Ascending aorta (tissue), 2 donors: Measurements from ENCODE around the gene SOX5. TPM values are rescaled to one million over a fixed set of nuclear protein-coding genes. Genes with fewer than 3 reads are reported as not detected.
"Not testable (repeated sequence)": the region's sequence is repeated elsewhere in the genome, so short reads cannot be mapped to it uniquely, and the experiment has no call there.

Experiments used
- DNase-seq, 2 donors: peaks; one replicate each; pipeline ENCODE4 v3.0.0-alpha.2; 2019; ENCODE audit warnings: low spot score in 2 of 2
- H3K27ac ChIP-seq, 2 donors: fragments of 200-600 bp; sonication (generic); one replicate each; pipeline ENCODE4 v1.5.1; 2016 to 2017; ENCODE audit warnings: mild to moderate bottlenecking in 1 of 2
- H3K27me3 ChIP-seq: fragments of 200-600 bp; sonication (generic); one replicate; pipeline ENCODE4 v1.5.1; 2017
- H3K36me3 ChIP-seq, 2 donors: fragments of 200-600 bp; sonication (generic); one replicate each; pipeline ENCODE4 v1.5.1; 2016
- H3K4me1 ChIP-seq, 2 donors: fragments of 200-600 bp; sonication (generic); one replicate each; pipeline ENCODE4 v1.5.1; 2016 to 2017; ENCODE audit warnings: mild to moderate bottlenecking in 1 of 2
- H3K4me3 ChIP-seq, 2 donors: fragments of 200-600 bp; sonication (generic); one replicate each; pipeline ENCODE4 v1.5.1; 2016 to 2017; ENCODE audit warnings: mild to moderate bottlenecking in 1 of 2
- H3K9me3 ChIP-seq, 2 donors: fragments of 200-600 bp; sonication (generic); one replicate each; pipeline ENCODE4 v1.5.1; 2016
- CTCF ChIP-seq, 3 experiments: fragments of 200-600 bp in 2 of 3; fragments of 450-650 bp in 1 of 3; sonication (generic) in 2 of 3; IDR thresholded peaks; one replicate each; pipeline ENCODE4 v1.5.1; 2016 to 2019; ENCODE audit warnings: antibody characterized with exemption in 3 of 3, mild to moderate bottlenecking in 1 of 3, moderate library complexity in 1 of 3
- intact Hi-C: fragments of 100-400 bp; cut with DNase I; formaldehyde crosslinking; loops from one replicate; pipeline ENCODE4 v1.15.1; 2023
- total RNA-seq: library from RNA; depleted of rRNA; stranded (reverse); fragments of >200 nt; gene quantifications from one replicate; pipeline ENCODE4 v1.1.0, GENCODE V29; 2016

SOX5 gene
- total RNA-seq, 1 donor from 2014 or later, result 18.2 TPM

GRCh38 chr12:23885394-23885793 is 64.1 kb downstream of the SOX5 start:
- no peak overlapping the region for H3K27ac ChIP-seq
- DNase-seq, result no peak
- H3K27me3 ChIP-seq, result no peaks in the 10 kb centered on the region
- H3K36me3 ChIP-seq, result no peaks in the 10 kb centered on the region
- no peak overlapping the region for H3K4me3 ChIP-seq
- intact Hi-C loops, result no loop called here
- TF ChIP-seq CTCF (IDR thresholded peaks at IDR 0.05), result no peak
- peaks cover 0 to 4% of the 10 kb centered on the region in 2 donors for H3K4me1 ChIP-seq
- no peaks in the 10 kb centered on the region for H3K9me3 ChIP-seq

DNA sequence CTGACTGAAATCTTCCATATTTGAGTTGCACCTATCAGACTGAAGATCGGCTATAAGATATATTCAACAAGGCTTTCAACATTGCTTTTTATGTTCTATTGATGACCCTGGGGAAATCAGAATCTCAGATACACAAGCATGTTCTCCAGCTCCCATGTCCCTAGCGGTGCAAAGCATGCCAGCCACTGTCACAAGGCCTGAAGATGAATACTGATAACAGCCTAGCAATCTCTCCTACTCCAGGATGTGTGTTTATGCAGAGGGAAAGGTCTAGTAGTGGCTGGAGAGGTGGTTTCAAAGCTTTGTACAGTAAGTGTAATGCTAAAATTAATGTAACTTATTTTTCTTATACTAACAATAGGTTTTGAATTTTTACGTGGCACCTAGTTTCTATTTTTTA is 64.6 kb downstream of the SOX5 start:
- no peak for TF ChIP-seq CTCF (IDR thresholded peaks at IDR 0.05)

DNA sequence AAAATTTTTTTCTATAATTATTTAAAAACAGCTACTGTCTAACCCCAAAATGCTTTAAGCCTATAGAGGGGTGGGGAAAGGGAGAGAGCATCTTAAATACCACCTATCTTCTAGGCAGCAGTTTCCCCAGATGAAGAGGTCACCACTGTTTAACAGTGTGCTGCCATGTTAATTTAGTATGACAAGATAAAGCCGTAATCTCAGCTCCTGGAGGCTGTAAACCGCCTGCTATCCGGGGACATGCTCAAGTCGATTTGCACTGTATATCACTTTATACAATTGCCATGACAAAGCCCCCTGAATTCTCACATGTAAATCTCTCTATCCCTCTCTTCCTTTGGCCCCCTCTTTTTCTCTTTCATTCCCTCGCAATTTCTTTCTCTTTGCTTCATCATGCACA is 68.5 kb downstream of the SOX5 start:
- Histone ChIP-seq H3K4me1 (no peaks in the 10 kb centered on the region), H3K27ac (no peak overlapping the region), H3K9me3 (no peaks in the 10 kb centered on the region), H3K36me3 (no peaks in the 10 kb centered on the region), H3K4me3 (no peak overlapping the region), H3K27me3 (no peaks in the 10 kb centered on the region)
- intact Hi-C loops, result no loop called here
- no peak for DNase-seq
- TF ChIP-seq CTCF (IDR thresholded peaks at IDR 0.05), result no peak

More for the DNA sequence above, 64.6 kb downstream of the SOX5 start:
- intact Hi-C loops, result no loop called here
- no peaks in the 10 kb centered on the region for H3K27me3 ChIP-seq
- H3K4me3 ChIP-seq, result no peak overlapping the region
- no peak for DNase-seq
- H3K27ac ChIP-seq, result no peak overlapping the region
- no peaks in the 10 kb centered on the region for H3K9me3 ChIP-seq
- no peaks in the 10 kb centered on the region for H3K36me3 ChIP-seq
- H3K4me1 ChIP-seq, result peaks cover 0 to 4% of the 10 kb centered on the region in 2 donors

DNA sequence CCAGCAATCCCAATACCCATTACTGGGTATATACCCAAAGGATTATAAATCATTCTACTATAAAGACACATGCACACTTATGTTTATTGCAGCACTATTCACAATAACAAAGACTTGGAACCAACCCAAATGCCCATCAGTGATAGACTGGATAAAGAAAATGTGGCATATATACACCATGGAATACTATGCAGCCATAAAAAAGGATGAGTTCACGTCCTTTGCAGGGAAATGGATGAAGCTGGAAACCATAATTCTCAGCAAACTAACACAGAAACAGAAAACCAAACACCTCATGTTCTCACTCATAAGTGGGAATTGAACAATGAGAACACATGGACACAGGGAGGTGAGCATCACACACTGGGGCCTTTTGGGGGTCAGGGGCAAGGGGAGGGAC is 72.9 kb downstream of the SOX5 start:
- H3K36me3 ChIP-seq, H3K4me3 ChIP-seq, DNase-seq, H3K9me3 ChIP-seq, H3K4me1 ChIP-seq, H3K27me3 ChIP-seq, intact Hi-C loops, H3K27ac ChIP-seq: not testable (repeated sequence)

- Histone ChIP-seq H3K36me3 (no peaks in the 10 kb centered on the region), H3K27me3 (no peaks in the 10 kb centered on the region), H3K4me3 (no peak overlapping the region), H3K27ac (no peak overlapping the region), H3K9me3 (no peaks in the 10 kb centered on the region), H3K4me1 (no peaks in the 10 kb centered on the region)
- TF ChIP-seq CTCF (IDR thresholded peaks at IDR 0.05), result no peak
- intact Hi-C loops, result no loop called here
- DNase-seq, result no peak
These were observed 81.7 kb downstream of the SOX5 start for GRCh38 chr12:23867794-23868193.

DNA sequence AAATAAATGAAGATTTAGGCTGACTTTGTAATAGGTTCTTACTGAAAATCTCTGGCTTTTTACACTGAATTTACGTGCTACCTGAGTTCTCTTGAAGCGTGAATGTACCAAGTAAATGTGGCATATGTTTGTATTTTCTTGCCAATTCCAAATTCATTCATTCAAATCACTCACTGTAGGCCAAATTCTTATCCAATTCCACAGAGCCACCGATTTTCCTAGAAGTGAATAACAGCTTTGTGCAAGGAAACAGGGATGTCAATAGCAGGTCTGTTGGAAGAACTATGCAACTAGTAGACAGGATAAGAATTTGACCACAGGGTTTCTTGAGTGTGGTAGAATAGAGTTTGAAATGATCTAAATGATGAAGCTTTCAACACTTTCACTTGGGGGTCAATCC is 86.8 kb downstream of the SOX5 start:
- TF ChIP-seq CTCF (IDR thresholded peaks at IDR 0.05), result no peak
- no peaks in the 10 kb centered on the region for H3K27me3 ChIP-seq
- H3K36me3 ChIP-seq, result no peaks in the 10 kb centered on the region
- H3K27ac ChIP-seq, result no peak overlapping the region
- no peak for DNase-seq
- peaks cover 3 to 13% of the 10 kb centered on the region in 2 donors for H3K9me3 ChIP-seq
- intact Hi-C loops, result no loop called here
- no peaks in the 10 kb centered on the region for H3K4me1 ChIP-seq
- no peak overlapping the region for H3K4me3 ChIP-seq
